Measurements from ENCODE around the gene RNF121. TPM values are rescaled to one million over a fixed set of nuclear protein-coding genes. Genes with fewer than 3 reads are reported as not detected.

Gene RNF121
- total RNA-seq, 1 donor from 2014 or later, result 59.6 TPM

- TF ChIP-seq CTCF (IDR thresholded peaks at IDR 0.05; ENCODE audit: unreplicated experiment), result no peak
Observed at GRCh38 chr11:72005347-72006260, 76.8 kb downstream of the RNF121 start.

GRCh38 chr11:72006309-72007088 is 77.7 kb downstream of the RNF121 start:
- H3K4me3 Mint-ChIP-seq (ENCODE audit: low read depth), result no peak overlapping the region
- peaks cover 17% of the 10 kb centered on the region for H3K36me3 Mint-ChIP-seq (ENCODE audit: insufficient read depth)
- H3K9me3 Mint-ChIP-seq (ENCODE audit: low read depth), result no peaks in the 10 kb centered on the region
- peak overlapping the region; percentile 31 for H3K27ac Mint-ChIP-seq
- no peak for TF ChIP-seq CTCF (IDR thresholded peaks at IDR 0.05; ENCODE audit: unreplicated experiment)
- DNase-seq (ENCODE audit: low spot score, unreplicated experiment), result no peak
- no peaks in the 10 kb centered on the region for H3K27me3 Mint-ChIP-seq
- H3K4me1 Mint-ChIP-seq (ENCODE audit: low read depth), result no peaks in the 10 kb centered on the region

More at GRCh38 chr11:72005347-72006260, 76.8 kb downstream of the RNF121 start:
- H3K27me3 Mint-ChIP-seq, result no peaks in the 10 kb centered on the region
- H3K4me1 Mint-ChIP-seq (ENCODE audit: low read depth), result no peaks in the 10 kb centered on the region
- H3K36me3 Mint-ChIP-seq (ENCODE audit: insufficient read depth), result peaks cover 17% of the 10 kb centered on the region
- peak overlapping the region; percentile 31 for H3K27ac Mint-ChIP-seq
- no peak for DNase-seq (ENCODE audit: low spot score, unreplicated experiment)
- no peaks in the 10 kb centered on the region for H3K9me3 Mint-ChIP-seq (ENCODE audit: low read depth)
- no peak overlapping the region for H3K4me3 Mint-ChIP-seq (ENCODE audit: low read depth)

GRCh38 chr11:72007089-72007476 is 78.2 kb downstream of the RNF121 start:
- Mint-ChIP-seq H3K27me3 (no peaks in the 10 kb centered on the region), H3K27ac (no peak overlapping the region), H3K9me3 (ENCODE audit: low read depth) (no peaks in the 10 kb centered on the region), H3K4me1 (ENCODE audit: low read depth) (no peaks in the 10 kb centered on the region), H3K36me3 (ENCODE audit: insufficient read depth) (peaks cover 20% of the 10 kb centered on the region), H3K4me3 (ENCODE audit: low read depth) (no peak overlapping the region)
- no peak for DNase-seq (ENCODE audit: low spot score, unreplicated experiment)
- no peak for TF ChIP-seq CTCF (IDR thresholded peaks at IDR 0.05; ENCODE audit: unreplicated experiment)

GRCh38 chr11:72007587-72007986 is 78.7 kb downstream of the RNF121 start:
- Mint-ChIP-seq H3K4me1 (ENCODE audit: low read depth) (no peaks in the 10 kb centered on the region), H3K27ac (peak overlapping the region; percentile 66), H3K9me3 (ENCODE audit: low read depth) (no peaks in the 10 kb centered on the region), H3K36me3 (ENCODE audit: insufficient read depth) (peaks cover 20% of the 10 kb centered on the region), H3K27me3 (no peaks in the 10 kb centered on the region), H3K4me3 (ENCODE audit: low read depth) (no peak overlapping the region)
- DNase-seq (ENCODE audit: low spot score, unreplicated experiment), result no peak
- no peak for TF ChIP-seq CTCF (IDR thresholded peaks at IDR 0.05; ENCODE audit: unreplicated experiment)

- H3K36me3 Mint-ChIP-seq (ENCODE audit: insufficient read depth), result peaks cover 24% of the 10 kb centered on the region
- DNase-seq (ENCODE audit: low spot score, unreplicated experiment), result no peak
- no peak for TF ChIP-seq CTCF (IDR thresholded peaks at IDR 0.05; ENCODE audit: unreplicated experiment)
- peak overlapping the region; percentile 86 for H3K27ac Mint-ChIP-seq
- no peaks in the 10 kb centered on the region for H3K27me3 Mint-ChIP-seq
- no peak overlapping the region for H3K4me3 Mint-ChIP-seq (ENCODE audit: low read depth)
- H3K4me1 Mint-ChIP-seq (ENCODE audit: low read depth), result no peaks in the 10 kb centered on the region
- no peaks in the 10 kb centered on the region for H3K9me3 Mint-ChIP-seq (ENCODE audit: low read depth)
Observed at GRCh38 chr11:72008728-72009127, 79.9 kb downstream of the RNF121 start.
